G401.6 (cell line): Measurements from ENCODE around the gene TAS2R30.
A peak's percentile ranks its signal among the peaks of the same experiment; 100 is the strongest.
"Not testable (repeated sequence)": the region's sequence is repeated elsewhere in the genome, so short reads cannot be mapped to it uniquely, and the experiment has no call there.

Experiments used
- FAIRE-seq: peaks from 2 replicates; lab custom pipeline; 2012; peaks lifted over from hg19 to GRCh38; lab: Jason Lieb, UNC

The TAS2R30 gene

DNA sequence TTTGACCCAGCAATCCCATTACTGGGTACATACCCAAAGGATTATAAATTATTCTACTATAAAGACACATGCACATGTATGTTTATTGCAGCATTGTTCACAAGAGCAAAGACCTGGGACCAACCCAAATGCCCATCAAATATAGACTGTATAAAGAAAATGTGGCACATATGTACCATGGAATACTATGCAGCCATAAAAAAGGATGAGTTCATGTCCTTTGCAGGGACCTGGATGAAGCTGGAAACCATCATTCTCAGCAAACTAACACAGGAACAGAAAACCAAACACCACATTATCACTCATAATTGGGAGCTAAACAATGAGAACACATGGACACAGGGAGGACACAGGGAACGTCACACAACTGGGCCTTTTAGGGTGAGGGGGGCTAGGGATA, 20.3 kb downstream of the TAS2R30 start:
- FAIRE-seq, result not testable (repeated sequence)

DNA sequence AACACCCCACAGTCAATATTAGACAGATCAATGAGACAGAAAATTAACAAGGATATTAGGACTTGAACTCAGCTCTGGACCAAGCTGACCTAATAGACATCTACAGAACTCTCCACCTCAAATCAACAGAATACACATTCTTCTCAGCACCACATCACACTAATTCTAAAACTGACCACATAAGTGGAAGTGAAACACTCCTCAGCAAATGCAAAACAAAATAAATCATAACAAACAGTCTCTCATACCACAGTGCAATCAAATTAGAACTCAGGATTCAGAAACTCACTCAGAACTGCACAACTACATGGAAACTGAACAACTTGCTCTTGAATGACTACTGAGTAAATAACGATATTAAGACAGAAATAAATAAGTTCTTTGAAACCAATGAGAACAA, 23.2 kb downstream of the TAS2R30 start:
- FAIRE-seq, result not testable (repeated sequence)

DNA sequence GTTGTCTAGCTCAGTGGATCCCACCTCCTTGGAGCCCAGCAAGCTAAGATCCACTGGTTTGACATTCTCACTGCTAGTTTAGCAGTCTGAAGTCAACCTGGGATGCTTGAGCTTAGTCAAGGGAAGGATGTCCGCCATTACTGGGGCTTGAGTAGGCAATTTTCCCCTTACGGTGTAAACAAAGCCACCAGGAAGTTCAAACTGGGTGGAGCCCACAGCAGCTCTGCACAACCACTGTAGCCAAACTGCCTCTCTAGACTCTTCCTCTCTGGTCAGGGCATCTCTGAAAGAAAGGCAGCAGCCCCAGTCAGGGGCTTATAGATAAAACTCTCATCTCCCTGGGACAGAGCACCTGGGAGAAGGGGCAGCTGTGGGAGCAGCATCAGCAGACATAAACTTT, 25.6 kb downstream of the TAS2R30 start:
- FAIRE-seq, result no peak

DNA sequence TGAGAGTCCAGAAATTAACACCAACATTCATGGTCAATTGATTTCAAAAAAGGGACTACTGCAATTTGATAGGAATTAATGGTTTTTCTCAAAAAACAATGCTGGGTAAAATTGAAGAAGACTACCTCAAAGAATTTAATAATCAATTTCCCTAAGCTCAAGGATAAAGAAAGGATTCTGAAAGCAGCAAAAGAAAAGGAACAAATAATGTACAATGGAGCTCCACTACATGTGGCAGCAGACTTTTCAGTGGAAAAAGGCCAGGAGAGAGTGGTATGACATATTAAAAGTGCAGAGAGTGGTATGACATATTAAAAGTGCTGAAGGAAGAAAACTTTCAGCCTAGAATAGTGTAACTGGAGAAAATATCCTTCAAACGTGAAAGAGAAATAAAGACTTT, 26.7 kb downstream of the TAS2R30 start:
- no peak for FAIRE-seq

DNA sequence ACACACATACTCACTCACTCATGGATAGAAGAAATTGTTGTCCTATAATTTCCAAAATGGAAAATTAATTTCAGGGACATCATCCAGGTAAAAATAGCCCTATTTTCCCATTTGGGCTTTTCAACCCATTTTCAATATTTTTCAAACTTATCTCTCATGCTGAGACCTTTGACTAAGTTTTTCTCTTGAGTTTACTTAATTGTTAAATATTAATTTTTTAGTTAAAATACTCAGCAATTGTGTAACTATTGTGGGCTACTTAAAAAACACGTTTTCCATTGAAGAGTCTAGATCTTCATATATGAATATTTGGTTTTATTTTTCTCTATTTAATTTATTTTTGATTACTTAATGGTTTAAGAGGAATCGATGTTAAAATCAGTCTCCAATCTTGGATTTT, 28.2 kb downstream of the TAS2R30 start:
- FAIRE-seq, result peak; percentile 51

DNA sequence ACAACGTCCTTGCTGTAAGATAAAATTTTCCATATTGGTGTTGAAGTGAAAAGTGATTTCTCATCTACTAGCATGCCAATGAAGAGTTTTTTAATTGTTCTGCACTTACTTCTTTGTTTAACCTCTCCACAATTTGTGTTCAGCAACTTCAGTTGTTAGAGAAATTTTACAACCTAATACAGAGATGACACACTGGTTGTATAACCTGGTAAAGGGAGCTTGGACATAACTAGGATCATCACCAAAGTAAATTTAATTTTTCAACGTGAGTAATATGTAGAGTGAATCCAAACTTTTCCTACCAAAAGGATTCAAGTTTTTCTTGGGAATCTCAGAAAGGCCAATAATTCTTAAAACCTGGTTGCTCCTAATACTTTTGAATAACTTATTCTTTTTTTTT, 28.9 kb downstream of the TAS2R30 start:
- FAIRE-seq, result no peak

DNA sequence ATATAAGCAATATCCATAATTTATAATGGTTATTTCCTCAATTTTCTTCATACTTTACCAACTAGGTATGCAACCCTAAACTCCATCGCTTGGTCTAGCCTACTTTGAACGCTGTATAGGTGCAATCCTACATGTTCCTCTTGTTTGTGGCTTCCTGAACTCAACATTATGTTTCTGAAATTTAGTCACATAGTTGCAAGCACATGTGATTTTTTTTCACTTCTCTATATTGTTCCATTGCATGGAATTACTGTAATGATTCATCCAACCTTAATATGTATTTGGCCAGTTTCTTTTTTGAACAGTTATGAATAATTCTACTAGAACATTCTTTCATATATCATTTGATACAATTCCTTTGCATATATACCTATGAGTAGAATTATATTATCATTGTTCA, 39.5 kb downstream of the TAS2R30 start:
- FAIRE-seq, result not testable (repeated sequence)

DNA sequence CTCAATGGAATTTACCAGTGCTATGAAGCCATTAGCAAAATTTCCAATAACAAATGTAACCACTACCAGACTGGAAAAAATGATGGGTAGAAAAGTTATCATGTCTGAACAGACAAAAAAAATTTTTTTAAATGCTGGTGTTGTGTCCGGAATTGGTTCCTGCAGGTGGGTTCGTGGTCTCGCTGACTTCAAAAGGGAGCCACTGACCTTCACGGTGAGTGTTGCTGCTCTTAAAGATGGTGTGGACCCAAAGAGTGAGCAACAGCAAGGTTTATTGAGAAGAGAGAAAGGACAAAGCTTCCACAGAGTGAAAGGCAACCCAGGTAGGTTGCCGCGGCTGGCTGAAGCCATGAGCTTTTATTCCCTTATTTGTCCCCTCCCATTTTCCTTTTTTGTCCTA, 42.3 kb downstream of the TAS2R30 start, which contains the start of gene TAS2R43:
Gene TAS2R43, minus strand, starts transcription at position 186 of the 400 bp plus-strand sequence. Its CDS starts 84 bp downstream, at position 102.
- FAIRE-seq, result no peak

DNA sequence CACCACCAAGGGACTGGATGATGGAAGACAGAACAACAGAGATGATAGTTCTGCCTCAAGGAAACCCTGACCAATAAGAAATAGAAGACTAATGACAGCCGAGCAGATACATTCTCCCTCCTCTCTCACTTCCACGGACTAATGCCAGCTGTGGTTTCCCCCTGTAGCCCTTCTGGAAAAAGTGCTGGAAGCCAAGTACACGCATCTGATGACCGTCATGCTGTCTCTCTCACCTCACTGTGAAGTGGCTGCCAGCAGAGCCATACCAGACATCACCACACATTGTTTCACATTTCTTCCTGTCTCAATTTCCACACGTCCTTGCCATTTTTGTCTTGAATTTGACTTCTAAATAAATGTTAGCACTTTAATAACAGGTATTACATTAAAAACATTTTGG, 45.2 kb downstream of the TAS2R30 start:
- no peak for FAIRE-seq

DNA sequence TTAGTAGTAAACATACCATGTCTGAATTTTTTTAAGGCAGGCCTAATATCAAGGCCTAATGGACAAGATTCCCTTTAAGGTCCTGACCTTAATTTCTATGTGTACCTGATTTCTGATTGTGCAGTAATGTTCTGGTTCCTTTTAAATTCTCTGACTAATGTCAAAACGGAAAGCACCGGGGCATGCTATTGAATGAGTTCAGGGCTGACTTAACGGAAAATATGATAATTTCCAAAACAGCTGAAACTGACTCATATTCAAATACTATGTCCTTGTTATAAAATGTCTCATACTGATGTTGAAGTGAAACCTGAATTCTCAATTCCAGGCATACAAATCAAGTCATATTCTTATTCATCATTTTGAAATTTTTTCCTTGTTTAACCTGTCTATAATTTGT, 49.0 kb downstream of the TAS2R30 start:
- no peak for FAIRE-seq
